Peyer's patch (tissue), 4 donors: ENCODE measurements around the gene ULK2.

Experiments
- POLR2A ChIP-seq, 2 donors: fragments of 450-650 bp; IDR thresholded peaks; one replicate each; pipeline ENCODE4 v1.5.1; 2017; ENCODE audit warnings: antibody characterized with exemption in 2 of 2, mild to moderate bottlenecking in 2 of 2, moderate library complexity in 2 of 2
- TF ChIP-seq, protein P1 (sequence below), 6 experiments: fragments of 450-650 bp in 4 of 6; fragments of 200-600 bp in 2 of 6; sonication (generic) in 1 of 6; IDR thresholded peaks; one replicate each; pipeline ENCODE4 v1.5.1; 2017 to 2019; ENCODE audit warnings: antibody characterized with exemption in 6 of 6, mild to moderate bottlenecking in 3 of 6, moderate library complexity in 1 of 6

DNA sequence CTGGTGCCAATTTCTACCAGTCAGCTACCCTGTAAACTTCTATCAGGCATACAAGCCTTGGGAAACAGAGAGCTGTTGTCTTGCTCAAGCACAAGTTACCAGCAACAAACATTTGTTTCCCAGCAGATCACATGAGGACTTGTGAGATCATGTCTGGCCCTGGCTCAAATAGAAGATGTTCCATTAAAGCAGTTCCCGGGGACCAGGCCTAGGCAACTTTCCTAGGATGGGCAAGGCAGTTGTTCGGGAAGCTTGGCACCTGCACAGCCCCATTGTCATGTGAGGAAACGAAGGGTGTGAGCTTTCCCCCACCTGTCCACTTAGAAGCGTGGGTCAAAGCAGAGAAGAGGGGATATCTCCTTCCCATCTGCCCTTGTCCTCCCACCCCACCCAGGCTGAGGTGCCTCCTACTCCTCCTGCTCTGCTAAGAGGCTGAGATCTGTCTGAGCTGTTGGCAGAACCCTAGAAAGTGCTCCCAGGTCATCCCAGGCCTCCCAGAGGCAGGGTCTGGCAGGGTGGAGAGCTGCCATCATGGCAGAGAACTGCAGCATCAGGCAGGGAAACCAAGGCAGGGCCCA is 140.1 kb downstream of the ULK2 start:
- no peak for TF ChIP-seq POLR2A (IDR thresholded peaks at IDR 0.05)
- TF ChIP-seq, protein P1, sequence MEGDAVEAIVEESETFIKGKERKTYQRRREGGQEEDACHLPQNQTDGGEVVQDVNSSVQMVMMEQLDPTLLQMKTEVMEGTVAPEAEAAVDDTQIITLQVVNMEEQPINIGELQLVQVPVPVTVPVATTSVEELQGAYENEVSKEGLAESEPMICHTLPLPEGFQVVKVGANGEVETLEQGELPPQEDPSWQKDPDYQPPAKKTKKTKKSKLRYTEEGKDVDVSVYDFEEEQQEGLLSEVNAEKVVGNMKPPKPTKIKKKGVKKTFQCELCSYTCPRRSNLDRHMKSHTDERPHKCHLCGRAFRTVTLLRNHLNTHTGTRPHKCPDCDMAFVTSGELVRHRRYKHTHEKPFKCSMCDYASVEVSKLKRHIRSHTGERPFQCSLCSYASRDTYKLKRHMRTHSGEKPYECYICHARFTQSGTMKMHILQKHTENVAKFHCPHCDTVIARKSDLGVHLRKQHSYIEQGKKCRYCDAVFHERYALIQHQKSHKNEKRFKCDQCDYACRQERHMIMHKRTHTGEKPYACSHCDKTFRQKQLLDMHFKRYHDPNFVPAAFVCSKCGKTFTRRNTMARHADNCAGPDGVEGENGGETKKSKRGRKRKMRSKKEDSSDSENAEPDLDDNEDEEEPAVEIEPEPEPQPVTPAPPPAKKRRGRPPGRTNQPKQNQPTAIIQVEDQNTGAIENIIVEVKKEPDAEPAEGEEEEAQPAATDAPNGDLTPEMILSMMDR (IDR thresholded peaks at IDR 0.05): no peak
